NCI-H1092 treated with DMSO at 0.1 percent for 48 hours (cell line): Measurements from ENCODE around the gene PRDM16.
A peak's percentile ranks its signal among the peaks of the same experiment; 100 is the strongest.

ENCODE experiments used
- DNase-seq: peaks from one replicate; lab custom pipeline; 2025; lab: John Stamatoyannopoulos, UW

Gene PRDM16

GRCh38 chr1:3356827-3357460 lies 287.9 kb downstream of the PRDM16 start:
- no peak for DNase-seq

GRCh38 chr1:3357526-3358297 lies 288.7 kb downstream of the PRDM16 start:
- DNase-seq, result no peak

- peak; percentile 42 for DNase-seq
Measured at GRCh38 chr1:3359351-3359750, 290.3 kb downstream of the PRDM16 start.

- DNase-seq, result peak; percentile 42
Measured at GRCh38 chr1:3359756-3360440, 290.9 kb downstream of the PRDM16 start.

- DNase-seq, result no peak
Measured at GRCh38 chr1:3360646-3361257, 291.7 kb downstream of the PRDM16 start.

- DNase-seq, result no peak
Measured at GRCh38 chr1:3363023-3363422, 294.0 kb downstream of the PRDM16 start.

- DNase-seq, result no peak
Measured at GRCh38 chr1:3363756-3364155, 294.8 kb downstream of the PRDM16 start.

- no peak for DNase-seq
Measured at GRCh38 chr1:3364551-3364950, 295.5 kb downstream of the PRDM16 start.

GRCh38 chr1:3364983-3365382 lies 296.0 kb downstream of the PRDM16 start:
- no peak for DNase-seq

- DNase-seq, result no peak
Measured at GRCh38 chr1:3365523-3366125, 296.6 kb downstream of the PRDM16 start.

GRCh38 chr1:3366126-3367051 lies 297.4 kb downstream of the PRDM16 start:
- DNase-seq, result no peak

GRCh38 chr1:3367376-3367775 lies 298.4 kb downstream of the PRDM16 start:
- no peak for DNase-seq

GRCh38 chr1:3368059-3368458 lies 299.1 kb downstream of the PRDM16 start:
- no peak for DNase-seq

GRCh38 chr1:3368711-3369445 lies 299.9 kb downstream of the PRDM16 start:
- DNase-seq, result no peak

GRCh38 chr1:3369446-3370076 lies 300.6 kb downstream of the PRDM16 start:
- no peak for DNase-seq

GRCh38 chr1:3370856-3371703 lies 302.1 kb downstream of the PRDM16 start:
- DNase-seq, result no peak

GRCh38 chr1:3372317-3372716 lies 303.3 kb downstream of the PRDM16 start:
- no peak for DNase-seq

GRCh38 chr1:3373175-3373574 lies 304.2 kb downstream of the PRDM16 start:
- no peak for DNase-seq
